HEK293 (cell line): Measurements from ENCODE around the gene TLR9.

Source experiments
- CTCF ChIA-PET: fragments of 350-600 bp; formaldehyde crosslinking; extraction: SDS; loops from one replicate; lab custom pipeline; 2021; ENCODE audit warnings: antibody characterized with exemption; lab: Yijun Ruan, JAX
- POLR2A ChIA-PET: fragments of 300-600 bp; formaldehyde crosslinking; extraction: SDS; loops from one replicate; lab custom pipeline; 2020; ENCODE audit warnings: antibody characterized with exemption, inconsistent platforms; lab: Yijun Ruan, JAX
- H3K27ac ChIP-seq: fragments of 200-500 bp; sonication (Bioruptor generic); 2 replicates; pipeline ENCODE4 v1.5.1; 2014; ENCODE audit warnings: low read depth, low read length, control low read depth, inconsistent platforms; ENCODE audit errors: extremely low read depth
- H3K36me3 ChIP-seq, 2 experiments: fragments of 200-500 bp in 1 of 2; sonication (Bioruptor generic) in 1 of 2; 1 replicate in 1 of 2; 2 replicates in 1 of 2; pipeline ENCODE4 v1.5.1; 2014 to 2017; ENCODE audit warnings: inconsistent platforms in 2 of 2, low read length in 2 of 2; ENCODE audit not compliant: control insufficient read depth in 2 of 2, insufficient read depth in 1 of 2
- H3K4me1 ChIP-seq: fragments of 200-500 bp; sonication (Bioruptor generic); 2 replicates; pipeline ENCODE4 v1.5.1; 2014; ENCODE audit warnings: mild to moderate bottlenecking, low read length, inconsistent platforms; ENCODE audit not compliant: control insufficient read depth, insufficient read depth
- H3K4me3 ChIP-seq: 2 replicates; pipeline ENCODE4 v1.5.1; 2011; ENCODE audit warnings: low read depth, mild to moderate bottlenecking, control low read depth, low read length, moderate library complexity
- H3K9me3 ChIP-seq: fragments of 200-500 bp; sonication (Bioruptor generic); 2 replicates; pipeline ENCODE4 v1.5.1; 2014; ENCODE audit warnings: low read depth, low read length, inconsistent platforms; ENCODE audit not compliant: control insufficient read depth, insufficient read depth
- OSR2 ChIP-seq: fragments of 450-650 bp; formaldehyde crosslinking; IDR thresholded peaks from 2 replicates; pipeline ENCODE4 v1.5.1; 2016; ENCODE audit warnings: missing biosample characterization, missing genetic modification characterization
- PRDM1 ChIP-seq: fragments of 450-650 bp; formaldehyde crosslinking; IDR thresholded peaks from 2 replicates; pipeline ENCODE4; 2016; ENCODE audit warnings: missing biosample characterization, missing genetic modification characterization
- SETDB1 ChIP-seq: IDR thresholded peaks from one replicate; pipeline ENCODE4 v1.6.1; 2017; ENCODE audit warnings: mild to moderate bottlenecking, low read length, moderate library complexity, mixed read lengths; ENCODE audit not compliant: insufficient read length
- ZNF10 ChIP-seq: fragments of 450-650 bp; formaldehyde crosslinking; IDR thresholded peaks from 2 replicates; pipeline ENCODE4 v1.5.1; 2017; ENCODE audit warnings: missing biosample characterization, missing genetic modification characterization
- ZNF175 ChIP-seq: fragments of 450-650 bp; formaldehyde crosslinking; IDR thresholded peaks from 2 replicates; pipeline ENCODE4 v1.5.1; 2016; ENCODE audit warnings: missing biosample characterization, missing genetic modification characterization
- ZNF214 ChIP-seq: fragments of 450-650 bp; formaldehyde crosslinking; IDR thresholded peaks from 2 replicates; pipeline ENCODE4 v1.5.1; 2017; ENCODE audit warnings: missing biosample characterization, mild to moderate bottlenecking, missing genetic modification characterization, borderline replicate concordance
- ZNF354C ChIP-seq: fragments of 450-650 bp; formaldehyde crosslinking; IDR thresholded peaks from 2 replicates; pipeline ENCODE4 v1.5.1; 2016; ENCODE audit warnings: missing biosample characterization, missing genetic modification characterization, low read depth, borderline replicate concordance
- ZNF473 ChIP-seq: fragments of 450-650 bp; formaldehyde crosslinking; IDR thresholded peaks from 2 replicates; pipeline ENCODE4 v1.5.1; 2017; ENCODE audit warnings: missing biosample characterization, missing genetic modification characterization
- ZNF48 ChIP-seq: fragments of 450-650 bp; formaldehyde crosslinking; IDR thresholded peaks from 2 replicates; pipeline ENCODE4 v1.5.1; 2016; ENCODE audit warnings: missing biosample characterization, missing genetic modification characterization
- ZNF560 ChIP-seq: fragments of 450-650 bp; formaldehyde crosslinking; IDR thresholded peaks from 2 replicates; pipeline ENCODE4 v1.5.1; 2017; ENCODE audit warnings: missing biosample characterization, missing genetic modification characterization, borderline replicate concordance
- ZNF626 ChIP-seq: fragments of 450-650 bp; sonication (Bioruptor Pico); formaldehyde crosslinking; IDR thresholded peaks from 2 replicates; pipeline ENCODE4 v1.5.1; 2018; ENCODE audit warnings: missing biosample characterization, missing genetic modification characterization, inconsistent platforms
- ZNF677 ChIP-seq: fragments of 450-650 bp; IDR thresholded peaks from 2 replicates; pipeline ENCODE4 v1.5.0; 2018; ENCODE audit warnings: missing biosample characterization, mild to moderate bottlenecking, missing genetic modification characterization, moderate library complexity
- TF ChIP-seq, protein P1 (sequence below): fragments of 450-650 bp; formaldehyde crosslinking; IDR thresholded peaks from 2 replicates; pipeline ENCODE4 v1.5.1; 2016; ENCODE audit warnings: missing biosample characterization, missing genetic modification characterization
- TF ChIP-seq, protein P2 (sequence below): fragments of 450-650 bp; formaldehyde crosslinking; IDR thresholded peaks from 2 replicates; pipeline ENCODE4 v1.5.1; 2017; ENCODE audit warnings: missing biosample characterization, missing genetic modification characterization
- TF ChIP-seq, protein P3 (sequence below): IDR thresholded peaks from 2 replicates; pipeline ENCODE4 v1.6.1; 2011; ENCODE audit warnings: mild to moderate bottlenecking, low read depth, low read length, borderline replicate concordance
- TF ChIP-seq, protein P4 (sequence below): fragments of 450-650 bp; formaldehyde crosslinking; conservative IDR thresholded peaks from 2 replicates; pipeline ENCODE4 v1.5.1; 2016; ENCODE audit warnings: low read depth, missing biosample characterization, missing genetic modification characterization
- TF ChIP-seq, protein P5 (sequence below): fragments of 450-650 bp; formaldehyde crosslinking; IDR thresholded peaks from 2 replicates; pipeline ENCODE4 v1.5.1; 2016; ENCODE audit warnings: missing biosample characterization, missing genetic modification characterization, borderline replicate concordance

Gene TLR9

DNA sequence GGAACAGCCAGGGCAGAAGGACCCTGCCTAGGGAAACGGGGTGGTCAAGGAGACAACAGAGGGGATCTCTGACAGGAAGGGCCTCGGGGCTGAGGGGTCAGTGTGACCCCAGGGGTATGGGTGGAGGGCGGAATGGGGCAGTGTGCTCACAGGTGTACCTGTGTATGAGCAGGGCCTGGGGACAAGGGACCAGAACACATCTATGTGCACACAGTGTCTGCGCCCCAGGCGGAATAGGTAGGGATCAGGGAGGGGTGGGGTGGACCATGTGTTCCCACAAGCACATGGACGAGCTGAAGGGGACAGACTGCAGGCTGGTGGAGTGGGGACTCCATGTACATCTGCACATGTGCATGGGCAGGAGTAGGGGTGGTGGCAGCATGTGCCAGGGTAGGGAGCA lies 5.0 kb upstream of the TLR9 start:
- peaks cover 0 to 42% of the 10 kb centered on the region in 2 experiments; a peak in 1 of 3 replicates for H3K36me3 ChIP-seq
- H3K4me1 ChIP-seq, result no peaks in the 10 kb centered on the region
- no peak overlapping the region for H3K4me3 ChIP-seq
- no peaks in the 10 kb centered on the region for H3K9me3 ChIP-seq
- ChIA-PET CTCF (interaction anchor here (0.6 to 3.4 kb wide), 10 partner anchors 10 to 218 kb away, joined by 3 to 44 read pairs (median 5); partner anchors contain the start of gene GLYCTK), POLR2A (no interaction called here)
- H3K27ac ChIP-seq, result no peak overlapping the region
- TF ChIP-seq ZNF560, result no peak
- TF ChIP-seq, protein P1, sequence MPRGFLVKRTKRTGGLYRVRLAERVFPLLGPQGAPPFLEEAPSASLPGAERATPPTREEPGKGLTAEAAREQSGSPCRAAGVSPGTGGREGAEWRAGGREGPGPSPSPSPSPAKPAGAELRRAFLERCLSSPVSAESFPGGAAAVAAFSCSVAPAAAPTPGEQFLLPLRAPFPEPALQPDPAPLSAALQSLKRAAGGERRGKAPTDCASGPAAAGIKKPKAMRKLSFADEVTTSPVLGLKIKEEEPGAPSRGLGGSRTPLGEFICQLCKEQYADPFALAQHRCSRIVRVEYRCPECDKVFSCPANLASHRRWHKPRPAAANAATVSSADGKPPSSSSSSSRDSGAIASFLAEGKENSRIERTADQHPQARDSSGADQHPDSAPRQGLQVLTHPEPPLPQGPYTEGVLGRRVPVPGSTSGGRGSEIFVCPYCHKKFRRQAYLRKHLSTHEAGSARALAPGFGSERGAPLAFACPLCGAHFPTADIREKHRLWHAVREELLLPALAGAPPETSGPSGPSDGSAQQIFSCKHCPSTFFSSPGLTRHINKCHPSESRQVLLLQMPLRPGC (tag by site-specific recombination), result no peak

DNA sequence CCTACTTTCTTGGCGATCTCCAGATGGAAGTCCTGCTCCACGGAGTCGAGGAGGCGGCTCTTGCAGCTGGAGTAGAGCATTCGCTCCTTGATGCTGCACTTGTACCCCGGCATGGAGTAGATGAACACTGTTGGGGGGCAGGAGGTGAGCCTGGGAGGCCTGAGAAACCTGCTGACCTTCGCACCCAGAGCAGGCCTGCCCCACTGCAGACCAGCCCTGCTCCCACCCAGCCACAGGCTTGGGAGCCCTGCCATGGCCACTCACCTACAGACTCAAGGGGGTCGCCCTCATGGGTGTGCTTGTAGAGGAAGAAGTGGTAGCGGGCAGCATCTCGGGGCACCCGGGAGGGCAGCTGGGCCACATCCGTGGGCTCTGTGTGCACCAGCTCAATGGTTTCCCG lies 4.2 kb upstream of the TLR9 start:
- no peaks in the 10 kb centered on the region for H3K9me3 ChIP-seq
- H3K27ac ChIP-seq, result no peak overlapping the region
- TF ChIP-seq ZNF175 (tag by site-specific recombination) (no peak), ZNF626 (tag by site-specific recombination) (no peak), ZNF354C (no peak), ZNF214 (tag by site-specific recombination) (no peak), OSR2 (tag by site-specific recombination) (no peak), PRDM1 (tag by site-specific recombination) (no peak), ZNF677 (tag by site-specific recombination) (no peak), ZNF10 (no peak), ZNF48 (tag by site-specific recombination) (no peak), ZNF473 (tag by site-specific recombination) (no peak)
- TF ChIP-seq, protein P2, sequence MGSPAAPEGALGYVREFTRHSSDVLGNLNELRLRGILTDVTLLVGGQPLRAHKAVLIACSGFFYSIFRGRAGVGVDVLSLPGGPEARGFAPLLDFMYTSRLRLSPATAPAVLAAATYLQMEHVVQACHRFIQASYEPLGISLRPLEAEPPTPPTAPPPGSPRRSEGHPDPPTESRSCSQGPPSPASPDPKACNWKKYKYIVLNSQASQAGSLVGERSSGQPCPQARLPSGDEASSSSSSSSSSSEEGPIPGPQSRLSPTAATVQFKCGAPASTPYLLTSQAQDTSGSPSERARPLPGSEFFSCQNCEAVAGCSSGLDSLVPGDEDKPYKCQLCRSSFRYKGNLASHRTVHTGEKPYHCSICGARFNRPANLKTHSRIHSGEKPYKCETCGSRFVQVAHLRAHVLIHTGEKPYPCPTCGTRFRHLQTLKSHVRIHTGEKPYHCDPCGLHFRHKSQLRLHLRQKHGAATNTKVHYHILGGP (tag by site-specific recombination), result no peak
- TF ChIP-seq, protein P3, sequence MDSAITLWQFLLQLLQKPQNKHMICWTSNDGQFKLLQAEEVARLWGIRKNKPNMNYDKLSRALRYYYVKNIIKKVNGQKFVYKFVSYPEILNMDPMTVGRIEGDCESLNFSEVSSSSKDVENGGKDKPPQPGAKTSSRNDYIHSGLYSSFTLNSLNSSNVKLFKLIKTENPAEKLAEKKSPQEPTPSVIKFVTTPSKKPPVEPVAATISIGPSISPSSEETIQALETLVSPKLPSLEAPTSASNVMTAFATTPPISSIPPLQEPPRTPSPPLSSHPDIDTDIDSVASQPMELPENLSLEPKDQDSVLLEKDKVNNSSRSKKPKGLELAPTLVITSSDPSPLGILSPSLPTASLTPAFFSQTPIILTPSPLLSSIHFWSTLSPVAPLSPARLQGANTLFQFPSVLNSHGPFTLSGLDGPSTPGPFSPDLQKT, result no peak
- TF ChIP-seq, all 188 proteins: peak for 0
- POLR2A ChIA-PET, result interaction anchor here (0.7 kb wide), 1 partner anchor 17 kb away, joined by 4 read pairs; no protein-coding TSS in a partner anchor
- Histone ChIP-seq H3K4me3 (no peak overlapping the region), H3K4me1 (no peaks in the 10 kb centered on the region), H3K36me3 (peaks cover 0 to 37% of the 10 kb centered on the region in 2 experiments; a peak in 1 of 3 replicates)
- CTCF ChIA-PET, result interaction anchor here (0.6 to 1.4 kb wide), 5 partner anchors 8 to 219 kb away, joined by 3 to 5 read pairs (median 4); no protein-coding TSS in a partner anchor

DNA sequence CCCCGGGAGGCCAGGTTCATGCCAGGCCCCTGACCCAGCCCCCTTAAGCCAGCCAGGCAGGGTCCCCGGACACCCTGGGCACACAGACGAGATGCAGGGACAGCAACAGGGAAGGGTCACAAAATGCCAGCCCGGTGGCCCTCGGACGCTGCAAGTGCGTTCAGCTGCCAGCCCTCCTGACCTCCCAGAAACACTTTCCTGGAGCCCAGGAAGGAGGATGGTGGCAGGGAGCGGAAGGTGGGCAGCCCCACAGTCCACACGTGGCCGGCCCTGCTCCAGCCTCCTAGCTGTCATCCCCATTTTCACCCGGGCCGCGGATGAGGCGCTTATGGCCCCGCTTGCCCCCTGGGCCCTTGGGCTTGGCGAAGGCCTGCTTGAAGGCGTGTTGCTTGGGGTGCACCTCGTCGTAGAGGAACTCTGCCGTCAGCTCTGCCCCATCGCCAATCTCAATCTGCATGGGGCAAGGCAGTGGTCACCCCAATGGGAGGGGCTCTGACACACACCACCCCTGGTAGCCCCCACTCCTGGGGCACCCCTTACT lies 3.4 kb upstream of the TLR9 start:
- Histone ChIP-seq H3K36me3 (peaks cover 0 to 33% of the 10 kb centered on the region in 2 experiments; a peak in 1 of 3 replicates), H3K4me3 (no peak overlapping the region), H3K4me1 (no peaks in the 10 kb centered on the region), H3K27ac (no peak overlapping the region), H3K9me3 (no peaks in the 10 kb centered on the region)
- CTCF ChIA-PET, result interaction anchor here (1.2 to 1.4 kb wide), 3 partner anchors 8 to 110 kb away, joined by 3 to 5 read pairs (median 4); no protein-coding TSS in a partner anchor
- POLR2A ChIA-PET, result interaction anchor here (0.7 kb wide), 1 partner anchor 16 kb away, joined by 4 read pairs; no protein-coding TSS in a partner anchor
- TF ChIP-seq, protein P4, sequence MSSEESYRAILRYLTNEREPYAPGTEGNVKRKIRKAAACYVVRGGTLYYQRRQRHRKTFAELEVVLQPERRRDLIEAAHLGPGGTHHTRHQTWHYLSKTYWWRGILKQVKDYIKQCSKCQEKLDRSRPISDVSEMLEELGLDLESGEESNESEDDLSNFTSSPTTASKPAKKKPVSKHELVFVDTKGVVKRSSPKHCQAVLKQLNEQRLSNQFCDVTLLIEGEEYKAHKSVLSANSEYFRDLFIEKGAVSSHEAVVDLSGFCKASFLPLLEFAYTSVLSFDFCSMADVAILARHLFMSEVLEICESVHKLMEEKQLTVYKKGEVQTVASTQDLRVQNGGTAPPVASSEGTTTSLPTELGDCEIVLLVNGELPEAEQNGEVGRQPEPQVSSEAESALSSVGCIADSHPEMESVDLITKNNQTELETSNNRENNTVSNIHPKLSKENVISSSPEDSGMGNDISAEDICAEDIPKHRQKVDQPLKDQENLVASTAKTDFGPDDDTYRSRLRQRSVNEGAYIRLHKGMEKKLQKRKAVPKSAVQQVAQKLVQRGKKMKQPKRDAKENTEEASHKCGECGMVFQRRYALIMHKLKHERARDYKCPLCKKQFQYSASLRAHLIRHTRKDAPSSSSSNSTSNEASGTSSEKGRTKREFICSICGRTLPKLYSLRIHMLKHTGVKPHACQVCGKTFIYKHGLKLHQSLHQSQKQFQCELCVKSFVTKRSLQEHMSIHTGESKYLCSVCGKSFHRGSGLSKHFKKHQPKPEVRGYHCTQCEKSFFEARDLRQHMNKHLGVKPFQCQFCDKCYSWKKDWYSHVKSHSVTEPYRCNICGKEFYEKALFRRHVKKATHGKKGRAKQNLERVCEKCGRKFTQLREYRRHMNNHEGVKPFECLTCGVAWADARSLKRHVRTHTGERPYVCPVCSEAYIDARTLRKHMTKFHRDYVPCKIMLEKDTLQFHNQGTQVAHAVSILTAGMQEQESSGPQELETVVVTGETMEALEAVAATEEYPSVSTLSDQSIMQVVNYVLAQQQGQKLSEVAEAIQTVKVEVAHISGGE, result no peak
- TF ChIP-seq, protein P5, sequence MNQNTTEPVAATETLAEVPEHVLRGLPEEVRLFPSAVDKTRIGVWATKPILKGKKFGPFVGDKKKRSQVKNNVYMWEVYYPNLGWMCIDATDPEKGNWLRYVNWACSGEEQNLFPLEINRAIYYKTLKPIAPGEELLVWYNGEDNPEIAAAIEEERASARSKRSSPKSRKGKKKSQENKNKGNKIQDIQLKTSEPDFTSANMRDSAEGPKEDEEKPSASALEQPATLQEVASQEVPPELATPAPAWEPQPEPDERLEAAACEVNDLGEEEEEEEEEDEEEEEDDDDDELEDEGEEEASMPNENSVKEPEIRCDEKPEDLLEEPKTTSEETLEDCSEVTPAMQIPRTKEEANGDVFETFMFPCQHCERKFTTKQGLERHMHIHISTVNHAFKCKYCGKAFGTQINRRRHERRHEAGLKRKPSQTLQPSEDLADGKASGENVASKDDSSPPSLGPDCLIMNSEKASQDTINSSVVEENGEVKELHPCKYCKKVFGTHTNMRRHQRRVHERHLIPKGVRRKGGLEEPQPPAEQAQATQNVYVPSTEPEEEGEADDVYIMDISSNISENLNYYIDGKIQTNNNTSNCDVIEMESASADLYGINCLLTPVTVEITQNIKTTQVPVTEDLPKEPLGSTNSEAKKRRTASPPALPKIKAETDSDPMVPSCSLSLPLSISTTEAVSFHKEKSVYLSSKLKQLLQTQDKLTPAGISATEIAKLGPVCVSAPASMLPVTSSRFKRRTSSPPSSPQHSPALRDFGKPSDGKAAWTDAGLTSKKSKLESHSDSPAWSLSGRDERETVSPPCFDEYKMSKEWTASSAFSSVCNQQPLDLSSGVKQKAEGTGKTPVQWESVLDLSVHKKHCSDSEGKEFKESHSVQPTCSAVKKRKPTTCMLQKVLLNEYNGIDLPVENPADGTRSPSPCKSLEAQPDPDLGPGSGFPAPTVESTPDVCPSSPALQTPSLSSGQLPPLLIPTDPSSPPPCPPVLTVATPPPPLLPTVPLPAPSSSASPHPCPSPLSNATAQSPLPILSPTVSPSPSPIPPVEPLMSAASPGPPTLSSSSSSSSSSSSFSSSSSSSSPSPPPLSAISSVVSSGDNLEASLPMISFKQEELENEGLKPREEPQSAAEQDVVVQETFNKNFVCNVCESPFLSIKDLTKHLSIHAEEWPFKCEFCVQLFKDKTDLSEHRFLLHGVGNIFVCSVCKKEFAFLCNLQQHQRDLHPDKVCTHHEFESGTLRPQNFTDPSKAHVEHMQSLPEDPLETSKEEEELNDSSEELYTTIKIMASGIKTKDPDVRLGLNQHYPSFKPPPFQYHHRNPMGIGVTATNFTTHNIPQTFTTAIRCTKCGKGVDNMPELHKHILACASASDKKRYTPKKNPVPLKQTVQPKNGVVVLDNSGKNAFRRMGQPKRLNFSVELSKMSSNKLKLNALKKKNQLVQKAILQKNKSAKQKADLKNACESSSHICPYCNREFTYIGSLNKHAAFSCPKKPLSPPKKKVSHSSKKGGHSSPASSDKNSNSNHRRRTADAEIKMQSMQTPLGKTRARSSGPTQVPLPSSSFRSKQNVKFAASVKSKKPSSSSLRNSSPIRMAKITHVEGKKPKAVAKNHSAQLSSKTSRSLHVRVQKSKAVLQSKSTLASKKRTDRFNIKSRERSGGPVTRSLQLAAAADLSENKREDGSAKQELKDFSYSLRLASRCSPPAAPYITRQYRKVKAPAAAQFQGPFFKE (tag by site-specific recombination), result no peak
- TF ChIP-seq SETDB1, result no peak
